Stimulated activated CD4-positive, alpha-beta T cell treated with anti-CD3 and anti-CD28 coated beads, Interleukin-12 subunit alpha, Interleukin-12 subunit beta, amount 100 ng/mL, for 4 hours (primary cell): ENCODE data around the gene PRM2.

Source experiments
- DNase-seq: peaks from one replicate; pipeline ENCODE4 v3.0.0-alpha.2; 2020

PRM2 gene

DNA sequence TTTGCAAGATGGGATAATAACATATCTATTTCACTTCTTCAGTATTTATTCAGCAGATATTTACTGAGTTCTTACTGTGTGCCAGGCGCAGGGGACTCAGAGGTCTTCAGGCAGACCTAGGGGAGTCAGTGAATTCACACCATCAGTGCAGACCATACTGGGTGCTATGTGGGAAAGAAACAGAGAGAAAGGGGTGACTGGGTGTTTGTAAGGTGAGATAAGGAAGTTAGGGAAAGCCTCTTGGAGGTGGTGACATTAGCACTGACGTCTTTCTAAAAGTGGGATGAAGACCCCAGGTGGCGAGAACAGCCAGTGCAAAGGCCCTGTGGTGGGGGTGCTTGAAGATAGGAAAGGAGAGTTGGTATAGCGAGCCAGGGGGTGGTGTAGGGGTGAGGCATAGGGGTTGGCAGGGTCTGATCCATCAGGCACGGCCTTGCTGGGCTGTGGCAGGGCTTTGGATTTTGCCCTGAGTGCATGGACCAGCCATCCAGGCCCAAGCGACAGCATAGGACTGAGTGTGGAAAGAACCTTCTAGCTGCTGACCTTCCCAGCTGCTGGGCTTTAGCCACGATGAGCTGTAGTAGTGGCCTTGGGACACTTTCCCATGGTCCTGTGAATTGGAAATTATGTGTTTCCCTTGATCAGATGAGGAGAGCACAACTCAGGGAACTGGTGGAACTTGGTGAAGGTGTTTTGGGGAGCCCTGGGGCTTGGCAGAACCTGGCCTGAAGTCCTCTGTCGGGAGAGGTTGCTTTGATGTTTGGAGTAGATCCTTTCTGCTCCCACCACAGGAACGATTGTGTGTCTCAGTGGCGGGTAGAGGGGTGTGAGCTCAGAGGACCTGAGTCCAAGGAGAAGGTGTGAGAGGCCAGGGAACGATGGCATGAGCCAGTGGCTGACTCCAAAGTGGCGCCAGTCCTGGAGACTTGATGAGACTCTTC is 16.4 kb downstream of the PRM2 start:
- no peak for DNase-seq

DNA sequence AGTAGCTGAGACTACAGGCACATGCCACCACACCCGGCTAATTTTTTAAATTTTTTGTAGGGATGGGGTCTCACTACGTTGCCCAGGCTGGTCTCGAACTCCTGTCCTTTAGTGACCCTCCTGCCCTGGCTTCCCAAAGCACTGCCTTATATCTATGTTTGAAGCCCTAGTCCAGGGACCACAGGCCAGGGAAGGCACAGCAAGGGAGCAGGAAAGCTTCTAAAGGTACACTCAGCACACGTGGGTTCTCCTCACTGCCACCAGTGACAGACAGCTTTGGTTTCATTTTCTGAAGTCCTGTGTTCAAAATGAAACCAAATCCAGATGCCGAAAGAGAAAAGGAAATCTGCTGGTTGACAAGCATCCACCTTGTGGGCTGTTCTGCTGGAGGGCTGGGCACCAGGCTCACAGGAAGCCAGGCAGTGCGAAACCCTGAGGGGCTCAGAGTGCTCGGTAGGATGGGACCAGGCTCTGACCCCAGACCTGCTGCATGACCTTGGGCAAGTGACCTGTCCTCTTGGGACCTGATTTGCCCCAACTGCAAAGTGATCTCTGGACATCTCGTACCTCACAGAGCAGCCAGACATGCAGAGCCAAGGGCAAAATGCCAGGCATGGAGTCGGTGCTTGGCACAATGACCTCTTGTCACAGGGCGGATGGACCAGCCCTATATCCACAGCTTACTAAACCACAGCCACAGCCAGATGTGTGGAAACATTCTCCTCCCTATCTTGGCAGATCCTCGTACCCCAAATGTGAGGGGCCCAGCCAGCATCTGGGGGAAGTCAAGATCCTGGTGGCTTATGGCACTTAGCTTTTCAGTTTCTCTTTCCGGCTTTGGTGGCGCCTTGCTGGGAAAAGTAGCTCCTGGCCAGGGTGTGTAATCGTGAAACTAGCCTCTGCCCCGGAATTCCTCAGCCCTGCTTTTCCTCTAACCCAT is 17.5 kb downstream of the PRM2 start:
- no peak for DNase-seq

DNA sequence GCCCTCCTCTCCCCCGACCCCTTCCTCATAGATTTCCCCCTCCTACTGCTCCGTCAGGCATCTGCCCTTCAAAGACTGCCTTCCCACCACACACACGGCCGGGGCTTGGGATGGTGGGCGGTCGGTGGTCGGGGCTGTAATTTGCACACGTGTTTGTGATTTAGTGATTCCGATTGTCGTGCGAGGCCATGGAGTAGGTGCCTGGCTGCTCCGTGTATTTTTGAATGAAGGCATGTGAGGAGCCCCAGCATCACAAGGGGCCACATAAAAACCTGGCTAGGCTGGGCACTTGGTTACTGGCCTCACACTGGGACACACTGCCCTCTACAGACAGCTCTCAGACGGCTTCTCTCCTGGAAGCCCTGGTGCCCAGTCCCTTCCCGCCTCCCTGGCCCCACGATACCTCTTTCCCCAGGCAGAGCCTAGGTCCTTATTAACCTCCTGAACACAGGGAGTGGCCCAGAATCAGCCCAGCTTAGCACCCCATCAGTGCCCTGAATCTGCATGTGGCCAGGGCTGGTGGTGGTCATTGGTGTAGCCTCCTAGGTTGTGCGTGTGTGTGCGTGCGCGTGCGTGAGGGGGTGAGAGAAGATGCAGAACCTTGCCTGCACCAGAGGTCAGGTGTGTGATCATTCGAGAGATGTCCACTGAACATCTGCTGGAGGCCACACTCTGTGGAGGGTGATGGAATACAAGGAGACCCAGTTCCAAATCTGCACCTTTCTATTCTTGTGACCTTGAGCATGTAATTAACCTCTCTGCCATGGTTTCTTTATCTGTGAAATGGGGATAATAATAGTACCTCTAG is 18.9 kb downstream of the PRM2 start:
- peak; percentile 48 for DNase-seq

DNA sequence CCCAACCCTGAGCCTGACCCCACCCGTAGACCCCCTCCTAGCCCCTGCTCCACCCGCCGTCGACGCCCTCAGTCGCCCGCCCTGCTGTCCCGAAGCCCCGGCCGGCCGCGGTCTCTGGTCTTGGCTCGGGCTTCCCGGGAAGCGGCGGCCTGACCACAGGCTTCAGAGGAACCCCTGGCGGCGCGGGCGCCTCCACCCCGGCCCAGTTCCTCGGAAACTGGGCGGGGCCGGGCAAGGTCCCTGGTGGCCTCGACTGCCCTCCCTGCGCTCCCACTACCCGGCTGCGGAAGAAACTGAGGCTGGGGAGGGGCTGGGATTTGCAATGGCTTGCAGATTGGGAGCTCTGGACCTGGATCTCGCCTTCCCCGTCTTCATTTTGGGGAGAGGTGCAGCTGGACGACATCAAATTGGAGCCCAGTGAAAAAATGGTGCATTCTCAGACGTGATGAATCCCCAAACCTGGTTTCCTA is 19.6 kb downstream of the PRM2 start:
- peak; percentile 40 for DNase-seq

DNA sequence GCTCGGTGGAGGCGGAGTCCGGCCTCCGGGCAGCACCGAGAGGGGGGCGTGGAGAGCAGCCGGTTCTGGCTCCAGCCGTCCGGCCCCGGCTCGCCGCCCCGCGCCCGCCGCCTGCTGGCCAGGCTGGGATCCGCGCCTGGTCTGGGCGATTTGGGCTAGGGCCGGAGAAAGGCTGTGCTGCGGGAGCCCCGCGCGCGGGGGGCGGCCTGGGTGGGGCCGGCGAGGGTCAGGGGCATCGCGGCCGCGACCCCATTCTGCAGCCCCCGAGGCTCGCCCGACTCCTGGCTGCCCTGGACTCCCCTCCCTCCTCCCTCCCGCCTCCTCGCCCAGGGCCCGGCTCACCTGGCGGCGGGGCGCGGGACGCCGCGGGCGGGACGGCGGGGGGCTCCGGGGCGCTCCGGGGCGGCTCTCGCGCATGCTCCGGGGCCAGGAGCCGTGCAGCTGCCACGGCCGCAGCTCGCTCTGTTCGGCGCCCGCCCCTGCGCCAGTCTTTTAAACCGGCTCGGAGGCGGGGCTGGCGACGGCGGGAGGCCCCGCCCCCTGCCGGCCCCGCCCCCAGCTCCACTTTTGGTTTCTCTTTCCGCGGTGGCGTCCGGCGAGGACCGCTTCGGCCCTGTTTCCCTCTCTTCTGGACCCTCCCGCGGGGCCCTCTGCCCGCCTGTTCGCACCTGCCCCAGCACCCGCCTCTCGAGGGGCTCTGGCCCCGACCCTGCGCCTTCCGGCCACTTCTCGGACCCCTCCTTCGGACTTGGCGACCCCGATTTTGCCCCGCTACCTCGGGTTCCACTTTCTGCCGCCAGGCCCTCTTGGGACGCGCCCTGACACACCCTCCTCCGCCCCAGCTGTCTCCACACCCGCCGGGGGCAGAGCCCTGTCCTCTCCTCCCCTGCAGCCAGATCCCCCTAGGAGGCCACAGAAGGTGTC is 20.3 kb downstream of the PRM2 start, which contains the start of gene SOCS1:
SOCS1 (minus strand) TSS at position 468 of the 924 bp plus-strand sequence. CDS start 726 bp downstream, outside the sequence.
- DNase-seq, result peak; percentile 93

DNA sequence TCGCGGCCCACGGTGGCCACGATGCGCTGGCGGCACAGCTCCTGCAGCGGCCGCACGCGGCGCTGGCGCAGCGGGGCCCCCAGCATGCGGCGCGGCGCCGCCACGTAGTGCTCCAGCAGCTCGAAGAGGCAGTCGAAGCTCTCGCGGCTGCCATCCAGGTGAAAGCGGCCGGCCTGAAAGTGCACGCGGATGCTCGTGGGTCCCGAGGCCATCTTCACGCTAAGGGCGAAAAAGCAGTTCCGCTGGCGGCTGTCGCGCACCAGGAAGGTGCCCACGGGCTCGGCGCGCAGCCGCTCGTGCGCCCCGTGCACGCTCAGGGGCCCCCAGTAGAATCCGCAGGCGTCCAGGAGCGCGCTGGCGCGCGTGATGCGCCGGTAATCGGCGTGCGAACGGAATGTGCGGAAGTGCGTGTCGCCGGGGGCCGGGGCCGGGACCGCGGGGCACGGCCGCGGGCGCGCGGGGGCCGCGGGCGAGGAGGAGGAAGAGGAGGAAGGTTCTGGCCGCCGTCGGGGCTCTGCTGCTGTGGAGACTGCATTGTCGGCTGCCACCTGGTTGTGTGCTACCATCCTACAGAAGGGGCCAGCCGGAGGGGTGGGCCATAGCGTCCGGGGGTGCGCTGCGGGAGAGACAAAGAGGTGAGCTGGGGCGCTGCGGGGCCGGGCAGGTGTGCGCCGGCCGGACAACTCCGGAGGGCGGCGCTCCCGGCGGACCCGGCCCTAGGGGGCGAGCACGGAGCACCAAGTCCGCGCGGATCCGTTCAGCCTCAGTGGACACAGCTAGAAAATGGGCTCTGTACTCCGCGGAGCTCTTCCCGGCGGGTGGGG is 21.2 kb downstream of the PRM2 start:
- DNase-seq, result peak; percentile 58

DNA sequence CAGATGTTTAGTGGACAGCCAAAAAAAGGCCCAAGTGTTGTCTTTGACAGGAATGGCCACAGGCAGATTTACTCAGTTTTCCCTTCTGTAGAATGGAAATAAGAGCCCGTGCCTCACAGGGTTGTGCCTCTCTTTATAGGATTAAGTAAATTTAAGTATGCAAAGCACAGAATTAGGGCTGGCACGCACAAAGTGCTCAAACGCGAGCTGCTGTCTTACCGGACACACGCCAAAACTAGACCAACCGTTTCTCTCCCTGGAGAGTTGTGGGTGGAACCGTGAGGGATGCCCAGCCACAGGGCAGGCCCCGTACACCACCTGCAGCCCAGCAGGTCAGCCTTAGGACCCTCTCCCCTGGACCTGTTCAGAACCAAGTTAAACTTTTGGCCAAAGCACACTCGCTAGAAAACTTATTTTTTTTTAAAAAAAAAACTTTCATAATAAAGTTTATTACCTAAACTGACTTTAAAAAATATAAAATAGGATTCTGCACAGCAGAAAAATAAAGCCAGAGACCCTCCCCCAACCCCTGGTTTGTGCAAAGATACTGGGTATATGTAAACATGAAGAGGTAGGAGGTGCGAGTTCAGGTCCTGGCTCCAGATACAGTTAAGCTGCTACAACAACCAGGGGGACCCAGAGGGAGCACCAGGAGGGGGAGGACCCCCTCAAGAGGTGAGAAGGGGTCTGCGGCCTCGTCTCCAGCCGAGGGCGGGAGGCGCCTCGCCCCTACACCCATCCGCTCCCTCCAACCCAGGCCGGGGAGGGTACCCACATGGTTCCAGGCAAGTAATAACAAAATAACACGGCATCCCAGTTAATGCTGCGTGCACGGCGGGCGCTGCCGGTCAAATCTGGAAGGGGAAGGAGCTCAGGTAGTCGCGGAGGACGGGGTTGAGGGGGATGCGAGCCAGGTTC is 22.0 kb downstream of the PRM2 start:
- no peak for DNase-seq

DNA sequence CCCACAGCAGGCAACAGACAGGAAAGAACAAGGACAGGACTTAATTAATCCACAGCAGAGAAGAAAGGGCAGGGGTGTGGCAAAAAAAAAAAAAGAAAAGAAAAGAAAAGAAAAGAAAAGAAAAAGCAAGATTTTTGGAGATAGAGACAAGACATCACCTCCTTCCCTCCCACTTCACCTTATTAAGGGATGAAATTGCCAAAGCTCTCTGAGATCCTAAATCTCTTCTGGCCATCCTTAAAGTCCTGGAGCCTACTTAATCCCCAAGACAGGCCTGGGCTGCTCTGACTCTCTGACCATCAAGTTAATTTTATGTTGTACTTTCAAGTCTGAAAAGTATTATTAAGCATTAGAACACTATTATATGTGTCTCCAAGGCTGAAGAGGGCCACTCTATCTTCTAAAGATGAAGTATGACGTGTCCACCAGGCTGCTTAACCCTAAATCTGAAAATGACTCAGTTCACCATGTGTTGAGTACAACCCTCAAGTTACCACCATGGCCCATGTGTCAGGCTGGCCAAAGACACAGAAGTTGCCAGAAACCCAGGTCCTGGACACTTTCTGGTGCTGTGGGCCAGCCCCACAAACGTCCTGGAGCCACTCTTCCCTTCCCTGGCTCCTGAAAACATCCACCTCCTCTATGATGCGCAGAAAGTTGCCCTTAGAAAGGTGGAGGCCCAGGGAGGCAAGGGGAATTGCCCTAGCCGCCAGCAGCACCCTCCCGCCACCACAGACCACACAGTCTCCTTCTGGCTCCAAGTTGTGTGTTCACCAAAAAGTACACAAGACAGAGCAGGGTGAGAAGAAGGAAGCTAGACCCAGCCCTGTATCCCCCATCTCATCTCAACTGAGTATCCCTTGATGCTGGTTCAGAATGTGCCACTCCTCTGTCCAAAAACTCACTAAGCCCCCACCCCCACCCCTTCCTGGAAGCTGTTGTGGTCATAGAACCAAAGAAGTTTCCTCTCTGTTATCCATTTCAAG is 23.0 kb downstream of the PRM2 start:
- peak; percentile 41 for DNase-seq

DNA sequence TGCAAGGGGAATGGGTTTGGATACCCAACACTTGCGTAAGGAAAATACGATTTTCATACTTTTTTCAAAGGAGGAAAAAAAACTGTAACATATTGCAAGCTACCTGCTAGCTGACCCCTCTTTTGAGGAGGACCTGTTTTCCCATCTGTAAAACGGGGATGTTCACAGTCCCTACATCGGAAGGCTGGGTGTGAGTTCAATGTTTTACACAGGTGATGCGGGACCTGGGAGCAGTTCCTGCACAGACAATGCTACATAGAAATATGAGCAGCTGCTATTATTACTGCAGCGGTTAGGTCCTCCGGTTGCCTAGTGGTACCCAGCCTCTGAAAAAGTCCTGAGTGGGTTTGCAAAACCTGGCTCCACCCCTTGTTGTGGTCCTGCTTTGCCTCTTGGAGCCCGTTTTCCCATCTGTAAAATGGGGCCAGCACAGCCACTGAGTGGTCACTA is 23.8 kb downstream of the PRM2 start:
- DNase-seq, result no peak

DNA sequence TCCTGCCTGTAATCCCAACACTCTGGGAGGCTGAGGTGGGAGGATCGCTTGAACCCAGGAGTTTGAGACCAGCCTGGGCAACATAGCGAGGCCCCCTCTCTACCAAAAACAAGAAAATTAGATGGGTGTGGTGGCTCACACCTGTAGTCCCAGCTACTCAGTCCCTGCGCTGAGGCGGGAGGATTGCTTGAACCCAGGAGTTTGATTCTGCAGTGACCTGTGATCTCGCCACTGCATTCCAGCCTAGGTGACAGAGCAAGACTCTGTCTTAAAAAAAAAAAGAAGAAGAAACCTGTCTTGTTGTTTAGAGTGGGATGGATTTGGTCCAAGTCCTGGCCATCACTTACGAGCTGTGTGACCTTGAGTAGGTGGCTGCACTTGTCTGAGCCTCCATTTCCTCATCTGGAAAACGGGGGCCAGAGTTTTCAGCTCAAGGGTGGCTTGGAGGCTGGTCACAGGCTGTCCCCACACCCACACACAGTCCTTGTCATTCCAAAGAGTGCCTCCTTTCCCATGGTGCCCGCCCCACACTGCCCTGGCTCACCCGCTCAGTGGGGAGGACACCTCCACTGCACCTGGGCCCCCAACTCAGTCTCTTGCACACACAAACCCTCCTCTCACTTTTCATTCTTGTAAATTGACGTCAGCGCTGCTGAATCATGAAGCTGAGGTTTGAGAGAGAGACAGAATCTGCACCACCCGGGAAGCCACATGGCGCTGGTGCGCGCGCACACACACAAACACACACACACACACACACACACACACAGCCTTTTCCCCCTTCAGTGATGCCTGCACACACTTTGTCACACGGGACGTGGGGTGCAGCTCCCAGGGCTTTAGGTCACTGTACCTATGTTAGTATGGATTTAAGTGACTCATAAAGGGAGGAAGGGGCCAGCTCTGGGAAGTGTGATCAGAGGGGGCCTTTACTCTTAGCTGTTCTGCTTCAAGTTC is 24.5 kb downstream of the PRM2 start:
- peak; percentile 79 for DNase-seq

DNA sequence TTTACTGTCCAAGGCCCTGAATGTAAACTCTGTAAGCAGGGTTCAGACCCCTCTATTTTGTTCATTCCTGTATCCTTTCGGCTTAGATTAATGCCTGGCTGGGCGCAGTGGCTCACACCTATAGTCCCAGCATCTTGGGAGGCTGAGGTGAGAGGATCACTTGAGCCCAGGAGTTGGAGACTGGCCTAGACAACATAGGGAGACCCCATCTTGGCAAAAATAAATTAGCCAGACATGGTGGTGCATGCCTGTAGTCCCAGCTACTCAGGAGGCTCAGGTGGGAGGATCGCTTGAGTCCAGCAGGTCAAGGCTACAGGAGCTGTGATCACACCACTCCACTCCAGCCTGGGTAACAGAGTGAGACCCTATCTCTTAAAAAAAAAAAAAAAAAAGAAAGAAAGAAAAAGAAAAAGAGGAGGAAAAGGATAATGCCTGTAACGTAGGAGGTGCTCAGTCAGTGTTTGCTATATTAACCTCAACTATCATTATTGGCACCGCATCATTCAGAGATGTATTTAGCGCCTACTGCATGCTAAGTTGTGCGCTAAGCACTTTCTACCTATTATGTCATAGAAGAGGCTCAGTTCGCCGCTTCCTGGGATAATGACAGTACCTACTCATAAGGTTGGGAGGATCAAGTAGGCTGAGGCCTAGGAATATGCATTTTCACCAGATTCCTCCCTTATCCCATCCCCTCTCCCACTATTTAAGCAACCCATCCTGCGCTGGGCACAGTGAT is 25.3 kb downstream of the PRM2 start:
- no peak for DNase-seq

DNA sequence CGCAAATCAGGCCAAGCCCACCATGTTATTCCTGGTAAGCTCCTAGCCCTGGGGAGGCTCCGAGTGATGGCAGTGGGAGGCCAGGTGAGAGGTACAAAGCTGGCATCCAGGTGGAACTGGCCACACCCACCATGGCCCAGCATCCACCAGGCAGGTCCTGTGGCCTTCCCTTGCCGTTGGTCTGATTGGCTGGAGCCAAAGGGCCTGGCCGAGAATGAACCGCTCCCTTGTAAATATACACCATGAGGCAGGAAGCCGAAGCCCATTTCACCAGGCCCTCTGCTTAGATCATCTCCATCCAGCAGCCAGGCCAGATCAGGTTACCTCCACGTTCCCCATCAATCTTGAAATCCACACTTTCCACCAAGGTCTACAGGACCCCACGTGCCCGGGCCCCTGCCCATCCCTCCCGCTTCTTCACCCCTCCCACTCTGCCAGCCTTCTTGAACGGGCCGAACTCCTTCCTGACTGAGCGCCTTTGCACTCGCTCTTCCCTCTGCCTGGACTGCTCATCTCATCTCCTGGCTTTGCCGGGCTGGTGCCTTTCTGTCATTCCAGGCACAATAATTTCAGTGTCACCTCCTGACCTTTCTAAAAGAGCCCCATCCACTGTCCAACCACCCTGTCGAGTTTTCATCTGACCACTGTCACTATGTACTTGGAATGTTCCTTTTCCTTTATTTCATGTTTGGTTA is 26.0 kb downstream of the PRM2 start:
- DNase-seq, result peak; percentile 33

DNA sequence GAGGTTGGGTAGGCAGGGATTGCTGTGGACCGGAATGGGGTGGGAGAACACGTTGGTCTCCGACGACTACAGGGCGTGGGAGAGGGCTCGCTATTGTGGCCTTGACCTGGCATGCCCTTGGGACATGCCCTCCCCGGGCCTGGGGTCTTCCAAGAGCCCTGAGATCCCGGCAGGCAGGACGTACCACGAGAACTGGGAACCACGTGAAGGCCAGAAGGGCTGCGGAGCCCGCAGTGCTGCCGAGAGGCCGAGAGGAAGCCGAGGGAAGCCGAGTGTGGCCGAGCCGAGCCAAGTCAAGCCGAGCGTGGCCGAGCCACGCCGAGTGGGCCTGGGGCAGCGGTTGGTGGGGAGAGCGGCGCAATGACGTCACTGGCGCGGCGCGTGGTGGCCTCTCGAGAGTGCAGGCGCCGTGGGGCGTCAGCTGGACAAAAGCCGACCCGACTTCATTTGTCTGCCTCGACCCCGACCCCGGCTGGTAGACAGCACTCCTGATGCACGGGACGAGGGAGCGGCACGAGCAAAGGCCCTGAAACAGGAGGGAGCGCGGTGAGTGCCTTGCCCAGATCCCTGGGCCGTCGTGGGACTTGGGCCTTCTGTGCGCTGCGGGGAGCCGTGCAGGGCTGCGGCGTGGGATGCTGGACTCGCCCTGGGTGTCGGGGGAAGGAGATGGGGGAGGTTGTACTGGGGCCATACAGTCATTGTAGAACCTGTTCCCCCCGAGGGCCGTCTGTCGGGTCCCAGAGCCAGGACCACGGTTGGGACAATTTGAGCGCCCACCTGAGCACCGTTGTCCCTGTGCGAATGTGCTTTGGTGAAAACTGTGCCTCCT is 26.8 kb downstream of the PRM2 start:
- no peak for DNase-seq

DNA sequence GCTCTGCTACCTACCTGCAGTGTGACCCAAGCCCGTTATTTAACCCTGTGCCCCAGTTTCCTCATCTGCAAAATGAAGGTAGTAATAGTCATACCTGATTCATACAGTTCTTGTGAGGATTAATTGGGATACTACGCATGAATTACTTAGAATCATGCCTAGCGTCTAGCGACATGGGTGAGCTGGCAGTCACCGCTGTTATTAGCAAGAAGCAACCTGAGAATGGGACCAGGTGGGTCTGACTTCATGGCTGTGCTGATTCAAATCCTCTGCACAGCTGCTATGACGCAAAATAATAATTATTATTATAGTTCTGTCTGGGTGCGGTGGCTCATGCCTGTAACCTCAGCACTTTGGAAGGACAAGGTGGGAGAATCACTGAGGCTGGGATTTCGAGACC is 28.1 kb downstream of the PRM2 start:
- no peak for DNase-seq
